ENCODE results near the gene CTIF. TPM values are rescaled to one million over a fixed set of nuclear protein-coding genes. Genes with fewer than 3 reads are reported as not detected.

CTIF gene
- polyA plus RNA-seq, 1 of the 3 experiments (the other 2 are of a cell fraction): 47.2 TPM

- TF ChIP-seq CTCF (IDR thresholded peaks at IDR 0.05) (no peak), USF1 (IDR thresholded peaks at IDR 0.05; ENCODE audit: borderline replicate concordance, low read depth) (no peak)
Measured at GRCh38 chr18:48694295-48694694, 155.5 kb downstream of the CTIF start (continued).

- Histone ChIP-seq H3K79me2 (ENCODE audit: insufficient read depth) (peaks cover 2% of the 10 kb centered on the region; the same call in 1 of the 2 replicates), H3K9me2 (no peaks in the 10 kb centered on the region), H2AFZ (ENCODE audit: low read depth) (no peak overlapping the region), H3K9me3 (no peaks in the 10 kb centered on the region), H3K27ac (ENCODE audit: low read depth in 2 of 2, low read length in 1 of 2) (no peak overlapping the region), H3K27me3 (ENCODE audit: insufficient read depth) (no peaks in the 10 kb centered on the region), H3K4me3 (ENCODE audit: low read depth in 2 of 2, low read length in 1 of 2) (no peak overlapping the region), H4K20me1 (ENCODE audit: insufficient read depth) (0 out of 2 replicates have a peak, but pooled peaks cover 6% of the 10 kb centered on the region), H3F3A (replicated peaks; ENCODE audit: insufficient read depth) (no peaks in the 10 kb centered on the region), H3K4me2 (no peak overlapping the region), H3K9ac (no peak overlapping the region), H3K36me3 (replicated peaks in 1 of 2; ENCODE audit: control insufficient read depth in 1 of 2, insufficient read depth in 2 of 2, low read length in 1 of 2) (peaks cover 10 to 18% of the 10 kb centered on the region in 2 experiments), H3K4me1 (ENCODE audit: control insufficient read depth in 1 of 2, insufficient read depth in 2 of 2, low read depth in 1 of 2, low read length in 1 of 2) (peaks cover 0 to 17% of the 10 kb centered on the region in 2 experiments; a peak in 2 of 4 replicates)
- TF ChIP-seq CTCF (IDR thresholded peaks at IDR 0.05) (no peak), NRF1 (IDR thresholded peaks at IDR 0.05; ENCODE audit: low read depth, low read length) (no peak), IRF3 (IDR thresholded peaks at IDR 0.05; ENCODE audit: low read depth, low read length) (no peak), PBX3 (IDR thresholded peaks at IDR 0.05) (no peak), JUND (IDR thresholded peaks at IDR 0.05) (no peak), NFIC (IDR thresholded peaks at IDR 0.05; ENCODE audit: borderline replicate concordance) (no peak), RCOR1 (IDR thresholded peaks at IDR 0.05; ENCODE audit: low read length) (no peak), MXI1 (IDR thresholded peaks at IDR 0.05; ENCODE audit: low read depth, low read length) (no peak), TCF12 (IDR thresholded peaks at IDR 0.05) (no peak), FOXJ3 (CRISPR knock-in tag; IDR thresholded peaks at IDR 0.05) (no peak)
- WGBS (ENCODE audit: low lambda C conversion rate): 93% methylated on average over 9 of the region's 9 CpGs
- ChIA-PET POLR2A (no interaction called here), CTCF (interaction anchor here (1.5 to 1.6 kb wide), 2 partner anchors 15 to 19 kb away, joined by 4 to 5 read pairs; no protein-coding TSS in a partner anchor)
- DNase-seq: no peak
Measured at GRCh38 chr18:48695671-48696070, 156.8 kb downstream of the CTIF start.

Measured in SK-N-SH (cell line).